CD14-positive monocyte (primary cell): ENCODE data around the gene RUNX2. TPM values are rescaled to one million over a fixed set of nuclear protein-coding genes. Genes with fewer than 3 reads are reported as not detected.

Experiments used
- DNase-seq, 3 donors: peaks; one replicate each; pipeline ENCODE4 v3.0.0-alpha.2; 2011 to 2022
- H2AFZ ChIP-seq: 2 replicates; pipeline ENCODE4 v1.6.0; 2012; ENCODE audit warnings: mild to moderate bottlenecking, low read depth, low read length, inconsistent platforms; ENCODE audit not compliant: insufficient read depth, poor library complexity, severe bottlenecking
- H3K27ac ChIP-seq, 2 donors: 1 replicate in 1 of 2; 2 replicates in 1 of 2; pipeline ENCODE4 v1.5.1; 2012 to 2013; ENCODE audit warnings: low read length in 2 of 2, control low read depth in 1 of 2, inconsistent platforms in 1 of 2, low read depth in 1 of 2, mild to moderate bottlenecking in 1 of 2
- H3K27me3 ChIP-seq, 2 donors: one replicate each; pipeline versions ENCODE4 v1.6.0 to v1.6.1; 2011 to 2013; ENCODE audit warnings: low read length in 2 of 2; ENCODE audit not compliant: control insufficient read depth in 2 of 2, insufficient read depth in 2 of 2
- H3K36me3 ChIP-seq, 2 donors: replicated peaks in 1 of 2; 1 replicate in 1 of 2; 2 replicates in 1 of 2; pipeline versions ENCODE4 v1.5.1 to v1.6.1; 2012 to 2013; ENCODE audit warnings: low read length in 2 of 2, control low read depth in 1 of 2, inconsistent platforms in 1 of 2, mild to moderate bottlenecking in 1 of 2; ENCODE audit not compliant: insufficient read depth in 2 of 2, control insufficient read depth in 1 of 2
- H3K4me1 ChIP-seq, 2 donors: 1 replicate in 1 of 2; 2 replicates in 1 of 2; pipeline versions ENCODE4 v1.5.1 to v1.6.1; 2012 to 2013; ENCODE audit warnings: low read length in 2 of 2, control low read depth in 1 of 2, inconsistent platforms in 1 of 2, mild to moderate bottlenecking in 1 of 2, moderate library complexity in 1 of 2; ENCODE audit not compliant: insufficient read depth in 2 of 2, control insufficient read depth in 1 of 2
- H3K4me2 ChIP-seq: replicated peaks from 2 replicates; pipeline ENCODE3; 2012; ENCODE audit warnings: low read length, moderate library complexity, mild to moderate bottlenecking; ENCODE audit not compliant: poor library complexity, severe bottlenecking; ENCODE audit errors: extremely low read depth
- H3K4me3 ChIP-seq, 3 experiments: fragments of 200-600 bp in 1 of 3; sonication (generic) in 1 of 3; replicated peaks in 1 of 3; 1 replicate in 2 of 3; 2 replicates in 1 of 3; pipeline ENCODE4 v1.5.1; 2011 to 2013; ENCODE audit warnings: low read length in 3 of 3, mild to moderate bottlenecking in 3 of 3, control low read depth in 2 of 3, low read depth in 2 of 3, inconsistent platforms in 1 of 3, moderate library complexity in 1 of 3
- H3K79me2 ChIP-seq: 2 replicates; pipeline ENCODE4 v1.6.0; 2012; ENCODE audit warnings: mild to moderate bottlenecking, control low read depth, inconsistent platforms, low read length, moderate library complexity; ENCODE audit not compliant: insufficient read depth
- H3K9ac ChIP-seq: 2 replicates; pipeline ENCODE4 v1.6.0; 2017; ENCODE audit warnings: low read length, mild to moderate bottlenecking; ENCODE audit not compliant: insufficient read depth, poor library complexity, severe bottlenecking
- H3K9me3 ChIP-seq, 2 donors: replicated peaks in 1 of 2; 1 replicate in 1 of 2; 2 replicates in 1 of 2; pipeline versions ENCODE4 v1.5.1 to v1.6.1; 2012 to 2013; ENCODE audit warnings: low read length in 2 of 2, control low read depth in 1 of 2; ENCODE audit not compliant: control insufficient read depth in 1 of 2, insufficient read depth in 1 of 2
- H4K20me1 ChIP-seq: 2 replicates; pipeline ENCODE4 v1.6.0; 2012; ENCODE audit warnings: mild to moderate bottlenecking, low read length, control low read depth, moderate library complexity; ENCODE audit not compliant: insufficient read depth
- H3K27ac Mint-ChIP-seq, 7 donors: one replicate each; pipeline ENCODE4 v1.8.0; 2020; ENCODE audit warnings: mild to moderate bottlenecking in 7 of 7, mixed read lengths in 7 of 7, moderate library complexity in 6 of 7, inconsistent platforms in 2 of 7
- H3K27me3 Mint-ChIP-seq, 3 donors: one replicate each; pipeline ENCODE4 v1.8.0; 2021 to 2022; ENCODE audit warnings: low read depth in 3 of 3, mild to moderate bottlenecking in 3 of 3, mixed read lengths in 3 of 3, moderate library complexity in 3 of 3, inconsistent platforms in 1 of 3
- H3K36me3 Mint-ChIP-seq, 2 donors: one replicate each; pipeline ENCODE4 v1.8.0; 2020; ENCODE audit warnings: mixed read lengths in 2 of 2, inconsistent platforms in 1 of 2, mild to moderate bottlenecking in 1 of 2
- H3K4me1 Mint-ChIP-seq: one replicate; pipeline ENCODE4 v1.8.0; 2020; ENCODE audit warnings: mild to moderate bottlenecking, mixed read lengths
- H3K4me3 Mint-ChIP-seq, 2 donors: one replicate each; pipeline ENCODE4 v1.8.0; 2020; ENCODE audit warnings: mild to moderate bottlenecking in 2 of 2, mixed read lengths in 2 of 2, moderate library complexity in 1 of 2
- H3K9me3 Mint-ChIP-seq, 7 donors: one replicate each; pipeline ENCODE4 v1.8.0; 2020 to 2022; ENCODE audit warnings: mixed read lengths in 7 of 7, mild to moderate bottlenecking in 6 of 7, moderate library complexity in 6 of 7, inconsistent platforms in 2 of 7
- WGBS: methylation state at CpG from one replicate; pipeline ENCODE4 v1.1.5; 2013; ENCODE audit warnings: missing lambda C conversion rate; ENCODE audit not compliant: insufficient coverage; 5-methylcytosine and 5-hydroxymethylcytosine counted together
- intact Hi-C, 2 donors: fragments of 100-400 bp; cut with micrococcal nuclease; formaldehyde crosslinking; loops; one replicate each; pipeline versions ENCODE4 v1.15.0 to v1.15.1; 2023
- polyA plus RNA-seq, 3 donors: library from polyadenylated mRNA; depleted of rRNA in 1 of 3; unstranded in 2 of 3; stranded (reverse) in 1 of 3; fragments of 300-500 nt in 2 of 3; fragments of >200 nt in 1 of 3; fragmentation: Illumina TruSeq in 2 of 3; gene quantifications; 1 replicate in 2 of 3; 2 replicates in 1 of 3; pipeline ENCODE4 v1.2.3, GENCODE V29; 2012 to 2021
- TF ChIP-seq, protein P1 (sequence below): fragments of 200-600 bp; IDR thresholded peaks from one replicate; pipeline ENCODE4 v1.8.0; 2022; ENCODE audit warnings: antibody characterized with exemption, mild to moderate bottlenecking

Gene RUNX2
- polyA plus RNA-seq, 3 donors, result 1.3 to 5.0 (median 2.5) TPM

GRCh38 chr6:45591890-45592289 is 263.8 kb downstream of the RUNX2 start:
- Histone ChIP-seq H3K79me2 (no peaks in the 10 kb centered on the region), H4K20me1 (no peaks in the 10 kb centered on the region), H3K27me3 (no peaks in the 10 kb centered on the region), H3K4me2 (no peak overlapping the region), H3K27ac (no peak overlapping the region), H2AFZ (no peak overlapping the region), H3K4me3 (no peak overlapping the region), H3K9me3 (no peaks in the 10 kb centered on the region), H3K9ac (no peak overlapping the region), H3K4me1 (no peaks in the 10 kb centered on the region), H3K36me3 (no peaks in the 10 kb centered on the region)
- no peak overlapping the region for H3K27ac Mint-ChIP-seq
- intact Hi-C loops, result no loop called here
- DNase-seq, result no peak
- WGBS, result no CpG with 5 or more reads among the region's 5 CpGs
- H3K36me3 Mint-ChIP-seq, result no peaks in the 10 kb centered on the region
- no peaks in the 10 kb centered on the region for H3K27me3 Mint-ChIP-seq
- no peak overlapping the region for H3K4me3 Mint-ChIP-seq
- TF ChIP-seq, protein P1, sequence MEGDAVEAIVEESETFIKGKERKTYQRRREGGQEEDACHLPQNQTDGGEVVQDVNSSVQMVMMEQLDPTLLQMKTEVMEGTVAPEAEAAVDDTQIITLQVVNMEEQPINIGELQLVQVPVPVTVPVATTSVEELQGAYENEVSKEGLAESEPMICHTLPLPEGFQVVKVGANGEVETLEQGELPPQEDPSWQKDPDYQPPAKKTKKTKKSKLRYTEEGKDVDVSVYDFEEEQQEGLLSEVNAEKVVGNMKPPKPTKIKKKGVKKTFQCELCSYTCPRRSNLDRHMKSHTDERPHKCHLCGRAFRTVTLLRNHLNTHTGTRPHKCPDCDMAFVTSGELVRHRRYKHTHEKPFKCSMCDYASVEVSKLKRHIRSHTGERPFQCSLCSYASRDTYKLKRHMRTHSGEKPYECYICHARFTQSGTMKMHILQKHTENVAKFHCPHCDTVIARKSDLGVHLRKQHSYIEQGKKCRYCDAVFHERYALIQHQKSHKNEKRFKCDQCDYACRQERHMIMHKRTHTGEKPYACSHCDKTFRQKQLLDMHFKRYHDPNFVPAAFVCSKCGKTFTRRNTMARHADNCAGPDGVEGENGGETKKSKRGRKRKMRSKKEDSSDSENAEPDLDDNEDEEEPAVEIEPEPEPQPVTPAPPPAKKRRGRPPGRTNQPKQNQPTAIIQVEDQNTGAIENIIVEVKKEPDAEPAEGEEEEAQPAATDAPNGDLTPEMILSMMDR, result no peak
- H3K9me3 Mint-ChIP-seq, result no peaks in the 10 kb centered on the region
- H3K4me1 Mint-ChIP-seq, result peaks cover 4% of the 10 kb centered on the region

DNA sequence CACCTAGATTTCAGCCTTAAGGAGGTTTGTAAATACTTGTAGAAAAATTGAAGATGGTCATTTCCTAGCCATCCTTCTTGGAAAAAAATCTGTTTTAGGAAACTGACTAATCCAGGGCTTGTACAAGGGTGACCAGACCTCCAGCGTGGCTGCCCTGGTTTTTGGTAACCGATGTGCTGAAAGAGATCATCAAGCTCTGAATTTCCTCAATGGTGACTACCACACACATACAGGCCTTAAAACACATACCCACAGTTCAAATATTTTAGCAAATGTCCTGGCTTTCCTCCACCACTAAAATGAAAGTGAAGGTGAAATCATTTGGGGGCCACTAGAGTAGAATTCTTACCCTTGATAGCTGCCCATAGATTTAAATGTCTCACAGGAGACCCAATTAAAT is 264.9 kb downstream of the RUNX2 start:
- TF ChIP-seq, protein P1, result no peak
- Histone ChIP-seq H3K79me2 (no peaks in the 10 kb centered on the region), H3K4me2 (no peak overlapping the region), H3K4me1 (no peaks in the 10 kb centered on the region), H3K9ac (no peak overlapping the region), H2AFZ (no peak overlapping the region), H4K20me1 (no peaks in the 10 kb centered on the region), H3K27ac (no peak overlapping the region), H3K9me3 (no peaks in the 10 kb centered on the region), H3K36me3 (no peaks in the 10 kb centered on the region), H3K4me3 (no peak overlapping the region), H3K27me3 (no peaks in the 10 kb centered on the region)
- Mint-ChIP-seq H3K27me3 (no peaks in the 10 kb centered on the region), H3K27ac (no peak overlapping the region), H3K4me3 (no peak overlapping the region), H3K4me1 (peaks cover 2% of the 10 kb centered on the region), H3K36me3 (no peaks in the 10 kb centered on the region), H3K9me3 (no peaks in the 10 kb centered on the region)
- 94% methylated on average over 2 of the region's 2 CpGs for WGBS
- intact Hi-C loops, result no loop called here
- no peak for DNase-seq
